Naive thymus-derived CD4-positive, alpha-beta T cell (primary cell): ENCODE results near the gene RAI1. TPM values are rescaled to one million over a fixed set of nuclear protein-coding genes. Genes with fewer than 3 reads are reported as not detected.

Experiments
- ATAC-seq: fragments of 150-1000 bp; cut with Tn5 transposase; 2 replicates; pipeline ENCODE4 v1.10.0; 2021; ENCODE audit warnings: mild to moderate bottlenecking, moderate library complexity
- CTCF ChIA-PET: fragments of 350-600 bp; sonication (Branson Sonifier 250); formaldehyde crosslinking; loops from one replicate; lab custom pipeline; 2021; ENCODE audit warnings: antibody characterized with exemption; lab: Charles Lee
- POLR2A ChIA-PET: fragments of 350-600 bp; sonication (Branson Sonifier 250); formaldehyde crosslinking; loops from one replicate; lab custom pipeline; 2021; ENCODE audit warnings: antibody characterized with exemption, inconsistent platforms; lab: Charles Lee
- DNase-seq, 9 donors: peaks; one replicate each; pipeline versions ENCODE4 v3.0.0 to v3.0.0-alpha.2; 2020 to 2022; ENCODE audit warnings: mixed read lengths in 1 of 9
- H3K27ac ChIP-seq: one replicate; pipeline ENCODE4 v1.7.0; 2013; ENCODE audit warnings: mild to moderate bottlenecking, low read depth, low read length, moderate library complexity
- H3K27me3 ChIP-seq, 2 donors: one replicate each; pipeline ENCODE4 v1.7.0; 2013; ENCODE audit warnings: low read length in 2 of 2, mild to moderate bottlenecking in 2 of 2, moderate library complexity in 2 of 2; ENCODE audit not compliant: control insufficient read depth in 2 of 2, insufficient read depth in 2 of 2
- H3K36me3 ChIP-seq, 3 experiments: 1 replicate in 2 of 3; 2 replicates in 1 of 3; pipeline ENCODE4 v1.7.0; 2013; ENCODE audit warnings: low read length in 3 of 3, mild to moderate bottlenecking in 3 of 3, moderate library complexity in 1 of 3; ENCODE audit not compliant: insufficient read depth in 3 of 3, control insufficient read depth in 2 of 3
- H3K4me1 ChIP-seq, 2 donors: one replicate each; pipeline ENCODE4 v1.7.0; 2013; ENCODE audit warnings: low read length in 2 of 2, mild to moderate bottlenecking in 2 of 2, moderate library complexity in 1 of 2; ENCODE audit not compliant: control insufficient read depth in 2 of 2, insufficient read depth in 2 of 2
- H3K4me3 ChIP-seq: 2 replicates; pipeline ENCODE4 v1.7.0; 2013; ENCODE audit warnings: mild to moderate bottlenecking, low read length
- H3K9me3 ChIP-seq, 3 experiments: 1 replicate in 2 of 3; 2 replicates in 1 of 3; pipeline ENCODE4 v1.7.0; 2013; ENCODE audit warnings: low read length in 3 of 3; ENCODE audit not compliant: control insufficient read depth in 2 of 3
- H3K27ac Mint-ChIP-seq, 9 donors: one replicate each; pipeline ENCODE4 v1.8.0; 2020 to 2022; ENCODE audit warnings: mixed read lengths in 9 of 9, mild to moderate bottlenecking in 8 of 9, moderate library complexity in 5 of 9, inconsistent platforms in 2 of 9
- H3K27me3 Mint-ChIP-seq, 5 donors: one replicate each; pipeline ENCODE4 v1.8.0; 2021 to 2022; ENCODE audit warnings: mixed read lengths in 5 of 5, mild to moderate bottlenecking in 1 of 5
- H3K36me3 Mint-ChIP-seq, 5 donors: one replicate each; pipeline ENCODE4 v1.8.0; 2020 to 2022; ENCODE audit warnings: mixed read lengths in 5 of 5, mild to moderate bottlenecking in 3 of 5, inconsistent platforms in 1 of 5
- H3K4me1 Mint-ChIP-seq, 7 donors: one replicate each; pipeline ENCODE4 v1.8.0; 2020 to 2022; ENCODE audit warnings: mixed read lengths in 7 of 7, mild to moderate bottlenecking in 3 of 7, inconsistent platforms in 1 of 7
- H3K4me3 Mint-ChIP-seq, 10 donors: one replicate each; pipeline ENCODE4 v1.8.0; 2020 to 2022; ENCODE audit warnings: mild to moderate bottlenecking in 10 of 10, mixed read lengths in 10 of 10, moderate library complexity in 6 of 10, inconsistent platforms in 2 of 10
- H3K9me3 Mint-ChIP-seq, 11 donors: one replicate each; pipeline ENCODE4 v1.8.0; 2020 to 2022; ENCODE audit warnings: mixed read lengths in 11 of 11, mild to moderate bottlenecking in 4 of 11, inconsistent platforms in 1 of 11, moderate library complexity in 1 of 11
- intact Hi-C, 2 donors: fragments of 100-400 bp; cut with micrococcal nuclease; formaldehyde crosslinking; loops; one replicate each; pipeline ENCODE4 v1.15.1; 2023
- polyA plus RNA-seq, 2 donors: library from polyadenylated mRNA; unstranded; fragments of 300-500 nt; fragmentation: Illumina TruSeq; gene quantifications; one replicate each; pipeline ENCODE4 v1.2.3, GENCODE V29; 2021
- total RNA-seq, 6 experiments: library from RNA in 5 of 6; stranded (reverse) in 5 of 6; gene quantifications; 1 replicate in 5 of 6; 2 replicates in 1 of 6; pipeline ENCODE4 v1.2.3 and lab custom pipeline; 2021 to 2026

RAI1 gene
- total and polyA plus RNA-seq, 7 experiments from 2014 or later = 2.0 to 46.2 (median 21.2) TPM

DNA sequence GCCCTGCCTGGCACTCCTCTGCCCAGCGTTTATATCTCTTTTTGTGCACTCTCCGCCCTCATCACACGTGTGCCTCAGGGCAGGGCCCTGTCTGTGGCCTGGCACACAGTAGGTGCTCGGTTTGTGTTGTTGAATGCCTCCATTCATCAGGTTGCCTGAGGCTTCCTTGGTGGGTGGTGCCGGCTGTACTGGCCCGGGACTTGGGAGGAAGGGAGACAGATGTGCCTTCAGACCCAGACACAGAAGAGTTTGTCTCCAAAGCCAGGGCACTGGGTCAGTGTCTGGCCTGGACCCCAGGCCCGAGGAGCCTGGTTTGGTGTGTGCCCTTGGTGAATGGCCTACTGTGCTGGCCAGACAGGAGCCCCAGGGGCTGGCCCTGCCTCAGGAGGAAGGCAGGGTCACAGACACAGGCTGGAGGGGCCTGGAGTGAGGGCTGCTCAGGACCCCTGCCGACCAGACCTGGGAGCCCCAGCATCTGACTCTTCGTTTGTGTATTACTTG lies 71.6 kb downstream of the RAI1 start:
- peaks cover 0 to 1% (median 0%) of the 10 kb centered on the region in 11 donors for H3K9me3 Mint-ChIP-seq
- Histone ChIP-seq H3K4me3 (peak overlapping the region; percentile 62), H3K36me3 (no peaks in the 10 kb centered on the region), H3K27ac (peak overlapping the region; percentile 87), H3K9me3 (no peaks in the 10 kb centered on the region), H3K27me3 (no peaks in the 10 kb centered on the region), H3K4me1 (peaks cover 45 to 73% of the 10 kb centered on the region in 2 donors)
- ATAC-seq (no peak), DNase-seq (no peak)
- H3K27ac Mint-ChIP-seq = peak overlapping the region; percentile 95 to 100 (median 97)
- peaks cover 55 to 94% (median 83%) of the 10 kb centered on the region in 7 donors for H3K4me1 Mint-ChIP-seq
- peak overlapping the region; percentile 78 to 99 (median 92) for H3K4me3 Mint-ChIP-seq
- POLR2A ChIA-PET = interaction anchor here (0.8 to 1.6 kb wide), 5 partner anchors 10 to 286 kb away, joined by 3 to 8 read pairs (median 3); partner anchors contain the start of genes ATPAF2 and GID4
- H3K36me3 Mint-ChIP-seq = no peaks in the 10 kb centered on the region
- H3K27me3 Mint-ChIP-seq = no peaks in the 10 kb centered on the region
- intact Hi-C loops = loop anchor here (1.0 to 5.0 kb wide), 20 partner anchors 12 to 559 kb away; partner anchors contain the start of genes ALKBH5 (in 2 of the 2), ATPAF2 (in 2 of the 2), GID4 (in 2 of the 2) and PEMT (in 2 of the 2)
- CTCF ChIA-PET = interaction anchor here (0.6 kb wide), 1 partner anchor 56 kb away, joined by 4 read pairs; no protein-coding TSS in a partner anchor

DNA sequence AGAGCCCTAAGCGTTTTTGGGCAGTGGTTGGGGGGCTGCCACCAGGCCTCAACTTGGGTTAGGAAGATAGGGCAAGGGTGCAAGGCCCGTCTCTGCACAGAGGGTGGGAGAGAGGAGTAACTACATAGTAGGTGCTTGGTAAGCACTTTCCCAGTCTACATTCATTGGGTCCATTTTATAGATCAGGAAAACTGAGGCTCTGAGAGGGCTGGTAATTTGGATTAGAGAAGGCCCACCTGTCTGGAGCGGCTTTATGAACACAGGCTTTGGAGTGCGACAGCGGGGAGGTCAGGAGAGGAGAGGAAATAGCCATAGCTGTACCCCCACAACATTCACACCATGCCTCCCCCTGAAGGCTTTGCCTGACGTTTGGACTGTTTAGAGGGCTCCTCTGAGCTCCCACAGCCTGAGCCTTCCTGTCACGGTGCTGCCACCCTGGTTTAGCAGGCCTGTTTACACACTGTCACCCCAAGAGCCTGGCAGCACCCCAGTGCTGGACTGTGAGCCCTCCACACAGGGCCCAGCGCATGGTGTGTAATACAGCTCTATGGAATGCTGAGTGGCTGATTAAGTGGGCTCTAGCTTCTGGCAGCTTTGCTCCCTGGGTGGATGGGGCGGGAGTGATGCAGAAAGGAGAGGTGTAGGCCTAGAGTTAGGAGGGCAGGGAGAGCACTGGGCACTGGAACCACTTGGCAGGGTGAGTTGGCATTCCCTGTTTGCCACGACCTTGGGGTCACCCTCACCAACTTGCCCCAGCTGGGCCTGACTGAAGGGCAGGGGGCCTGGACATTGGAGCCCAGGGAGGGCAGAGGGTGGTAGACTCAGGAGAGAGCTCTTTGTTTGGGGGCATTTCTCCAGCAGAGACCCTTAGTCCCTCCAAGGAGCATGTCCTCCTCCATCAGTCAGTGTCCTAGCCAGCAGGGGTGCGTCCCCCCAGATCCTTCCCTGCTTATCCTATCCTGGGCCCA lies 73.7 kb downstream of the RAI1 start:
- Mint-ChIP-seq H3K9me3 (peaks cover 0 to 2% (median 0%) of the 10 kb centered on the region in 11 donors), H3K4me1 (peaks cover 40 to 91% (median 81%) of the 10 kb centered on the region in 7 donors), H3K36me3 (no peaks in the 10 kb centered on the region), H3K4me3 (peak overlapping the region in 8 of 10 donors; percentile 7 to 88 (median 60)), H3K27ac (peak overlapping the region in 8 of 9 donors; percentile 72 to 100 (median 96)), H3K27me3 (no peaks in the 10 kb centered on the region)
- intact Hi-C loops = loop anchor here in 1 of 2 donors (5.0 kb wide), 1 partner anchor 557 kb away; the partner anchor contains the start of gene TOP3A
- Histone ChIP-seq H3K4me3 (no peak overlapping the region), H3K27ac (peak overlapping the region; percentile 87), H3K9me3 (no peaks in the 10 kb centered on the region), H3K27me3 (no peaks in the 10 kb centered on the region), H3K36me3 (no peaks in the 10 kb centered on the region), H3K4me1 (peaks cover 34 to 72% of the 10 kb centered on the region in 2 donors)
- DNase-seq = no peak
- no peak for ATAC-seq
- POLR2A ChIA-PET = interaction anchor here (0.9 to 1.2 kb wide), 3 partner anchors 9 to 216 kb away, joined by 3 to 4 read pairs (median 3); no protein-coding TSS in a partner anchor
- CTCF ChIA-PET = no interaction called here

DNA sequence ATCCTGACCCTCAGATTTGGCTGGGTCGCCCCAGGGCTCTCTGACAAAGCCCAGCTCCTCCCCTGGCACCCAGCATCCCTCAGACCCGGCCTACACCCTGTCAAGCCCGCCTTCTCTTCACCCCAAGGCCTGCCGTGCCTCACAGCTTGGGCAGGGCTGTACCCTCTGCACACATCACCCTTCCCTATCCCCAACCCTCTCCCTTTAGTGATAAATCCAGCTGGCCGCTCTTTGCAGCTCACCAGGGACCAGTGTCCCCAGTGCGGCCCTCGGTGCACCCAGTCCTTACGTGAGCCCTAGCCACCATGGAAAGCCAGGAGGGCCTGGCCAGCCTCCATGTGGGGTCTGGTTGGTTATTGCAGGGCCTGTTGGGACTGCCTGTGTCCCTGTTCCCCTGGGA lies 74.5 kb downstream of the RAI1 start:
- Mint-ChIP-seq H3K27ac (peak overlapping the region in 8 of 9 donors; percentile 24 to 100 (median 80)), H3K36me3 (no peaks in the 10 kb centered on the region), H3K27me3 (no peaks in the 10 kb centered on the region), H3K4me3 (peak overlapping the region in 4 of 10 donors; percentile 7 to 65 (median 25)), H3K9me3 (peaks cover 0 to 2% (median 0%) of the 10 kb centered on the region in 11 donors), H3K4me1 (peaks cover 35 to 85% (median 75%) of the 10 kb centered on the region in 7 donors)
- DNase-seq (no peak), ATAC-seq (no peak)
- no peaks in the 10 kb centered on the region for H3K27me3 ChIP-seq
- ChIA-PET CTCF (no interaction called here), POLR2A (interaction anchor here (0.9 to 1.2 kb wide), 3 partner anchors 9 to 215 kb away, joined by 3 to 4 read pairs (median 3); no protein-coding TSS in a partner anchor)
- no peak overlapping the region for H3K4me3 ChIP-seq
- peaks cover 27 to 64% of the 10 kb centered on the region in 2 donors for H3K4me1 ChIP-seq
- H3K9me3 ChIP-seq = no peaks in the 10 kb centered on the region
- no peaks in the 10 kb centered on the region for H3K36me3 ChIP-seq
- H3K27ac ChIP-seq = no peak overlapping the region
- intact Hi-C loops = no loop called here

DNA sequence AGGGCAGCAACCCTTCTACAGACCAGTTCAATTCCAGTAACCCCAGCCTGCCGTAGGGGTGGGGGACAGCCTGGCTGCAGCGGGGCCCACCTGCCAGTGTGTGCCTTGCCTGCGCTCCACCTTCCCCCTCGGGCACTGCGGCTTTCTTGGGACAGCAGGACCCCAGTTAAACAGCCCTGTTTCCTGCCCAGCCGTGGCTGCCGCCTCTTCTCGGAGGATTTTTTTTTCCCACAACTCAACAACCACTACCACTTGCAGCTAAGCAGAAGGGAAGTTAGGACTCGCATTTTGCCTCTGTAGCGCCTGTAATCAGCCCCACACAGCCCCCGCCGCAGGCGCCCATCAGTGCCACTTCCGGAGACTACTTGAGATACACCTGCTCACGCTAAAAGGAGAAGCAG lies 76.1 kb downstream of the RAI1 start:
- Mint-ChIP-seq H3K27me3 (no peaks in the 10 kb centered on the region), H3K4me3 (peak overlapping the region in 9 of 10 donors; percentile 58 to 88 (median 80)), H3K4me1 (peaks cover 23 to 72% (median 63%) of the 10 kb centered on the region in 7 donors), H3K9me3 (peaks cover 0 to 2% (median 0%) of the 10 kb centered on the region in 11 donors), H3K36me3 (no peaks in the 10 kb centered on the region), H3K27ac (peak overlapping the region; percentile 42 to 97 (median 94))
- ChIA-PET CTCF (interaction anchor here (0.8 kb wide), 1 partner anchor 62 kb away, joined by 3 read pairs; no protein-coding TSS in a partner anchor), POLR2A (interaction anchor here (0.6 to 1.8 kb wide), 6 partner anchors 10 to 27 kb away, joined by 3 to 9 read pairs (median 4); no protein-coding TSS in a partner anchor)
- peaks cover 15 to 56% of the 10 kb centered on the region in 2 donors for H3K4me1 ChIP-seq
- ATAC-seq (peak; percentile 78), DNase-seq (peak in 5 of 9 donors; percentile 50 to 60 (median 55))
- H3K4me3 ChIP-seq = peak overlapping the region; percentile 35
- H3K36me3 ChIP-seq = no peaks in the 10 kb centered on the region
- H3K27me3 ChIP-seq = no peaks in the 10 kb centered on the region
- peak overlapping the region; percentile 65 for H3K27ac ChIP-seq
- intact Hi-C loops = no loop called here
- H3K9me3 ChIP-seq = no peaks in the 10 kb centered on the region

DNA sequence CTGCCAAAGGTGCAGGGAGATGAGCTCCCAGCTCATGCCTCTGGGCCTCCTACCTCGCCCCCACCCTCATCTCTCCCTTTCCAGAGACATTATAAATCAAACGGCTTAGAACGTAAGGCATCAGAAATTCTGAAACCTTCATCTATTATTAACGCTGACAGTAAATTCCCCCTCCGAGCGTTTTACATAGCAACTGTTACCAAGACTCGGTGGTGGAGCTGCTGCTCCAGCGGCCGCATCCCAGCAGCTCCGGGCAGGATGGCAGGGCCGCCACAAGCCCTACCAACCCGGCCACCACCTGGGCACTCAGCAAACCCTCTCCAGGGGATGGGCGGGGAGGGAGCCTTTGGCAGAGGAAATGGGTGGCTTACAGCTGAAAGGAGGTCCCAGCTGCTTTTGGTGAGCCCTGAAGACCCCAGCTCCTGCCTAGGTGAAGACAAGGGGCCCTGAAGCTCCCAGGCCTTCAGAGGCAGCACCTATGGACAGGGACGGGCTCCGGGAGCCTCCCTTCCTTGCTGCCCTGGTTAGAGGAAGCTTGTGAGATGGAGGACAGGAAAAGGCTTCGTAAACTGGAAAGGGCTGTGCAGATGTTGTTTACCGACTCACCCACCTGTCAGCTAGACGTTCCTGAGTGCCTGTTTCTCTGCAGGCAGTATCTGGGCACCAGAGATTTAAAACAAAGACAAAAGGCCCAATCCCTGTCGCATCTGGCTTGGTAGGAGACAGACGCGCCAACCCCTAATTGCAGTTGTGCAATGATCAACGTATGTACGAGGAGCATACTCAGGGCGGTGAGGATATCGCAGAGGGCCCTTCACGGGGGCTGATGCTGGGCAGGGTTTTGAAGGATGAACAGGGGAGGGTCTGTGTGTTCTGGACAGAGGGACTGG lies 76.9 kb downstream of the RAI1 start:
- no peak for DNase-seq
- peak overlapping the region; percentile 35 for H3K4me3 ChIP-seq
- peak overlapping the region; percentile 65 for H3K27ac ChIP-seq
- Mint-ChIP-seq H3K27ac (peak overlapping the region in 8 of 9 donors; percentile 88 to 97 (median 94)), H3K4me3 (peak overlapping the region in 9 of 10 donors; percentile 58 to 88 (median 80)), H3K36me3 (no peaks in the 10 kb centered on the region), H3K4me1 (peaks cover 19 to 66% (median 56%) of the 10 kb centered on the region in 7 donors), H3K27me3 (no peaks in the 10 kb centered on the region), H3K9me3 (peaks cover 0 to 2% (median 0%) of the 10 kb centered on the region in 11 donors)
- H3K9me3 ChIP-seq = no peaks in the 10 kb centered on the region
- no peak for ATAC-seq
- intact Hi-C loops = no loop called here
- CTCF ChIA-PET = interaction anchor here (1.2 to 1.5 kb wide), 2 partner anchors 8 to 31 kb away, joined by 3 to 5 read pairs; no protein-coding TSS in a partner anchor
- no peaks in the 10 kb centered on the region for H3K27me3 ChIP-seq
- peaks cover 8 to 48% of the 10 kb centered on the region in 2 donors for H3K4me1 ChIP-seq
- no peaks in the 10 kb centered on the region for H3K36me3 ChIP-seq
- POLR2A ChIA-PET = interaction anchor here (0.6 to 1.8 kb wide), 8 partner anchors 8 to 152 kb away, joined by 3 to 5 read pairs (median 4); no protein-coding TSS in a partner anchor
